PC-9 (cell line): ENCODE data around the gene IGFBP5. TPM values are rescaled to one million over a fixed set of nuclear protein-coding genes. Genes with fewer than 3 reads are reported as not detected.

Source experiments
- BruUV-seq: library from RNA; stranded (reverse); fragments of 400-500 nt; replicated peaks from 2 replicates; lab custom pipeline; 2021; lab: Mats Ljungman, UMichigan
- CTCF ChIA-PET: fragments of 300-600 bp; sonication (Branson Sonifier 250); formaldehyde crosslinking; loops from one replicate; lab custom pipeline; 2022; ENCODE audit warnings: antibody characterized with exemption; lab: Charles Lee
- POLR2A ChIA-PET: fragments of 300-600 bp; sonication (Branson Sonifier 250); formaldehyde crosslinking; loops from one replicate; lab custom pipeline; 2022; ENCODE audit warnings: antibody characterized with exemption; ENCODE audit not compliant: unreplicated experiment; lab: Charles Lee
- DNase-seq, 2 experiments: peaks; one replicate each; pipeline versions ENCODE4 v3.0.0 to v3.0.0-alpha.2; 2015 to 2022; ENCODE audit warnings: mixed read lengths in 1 of 2
- H2AFZ ChIP-seq: fragments of 200-600 bp; sonication (generic); 2 replicates; pipeline ENCODE4 v1.8.1; 2017; ENCODE audit warnings: antibody characterized with exemption
- H3F3A ChIP-seq: fragments of 200-600 bp; sonication (generic); 2 replicates; pipeline ENCODE4 v1.8.1; 2017; ENCODE audit warnings: antibody characterized with exemption, mild to moderate bottlenecking, low read depth; ENCODE audit not compliant: insufficient read depth
- H3K27ac ChIP-seq: fragments of 200-600 bp; sonication (generic); 2 replicates; pipeline ENCODE4 v1.6.1; 2016; ENCODE audit warnings: mixed run types
- H3K27me3 ChIP-seq: fragments of 200-600 bp; sonication (generic); 2 replicates; pipeline ENCODE4 v1.6.1; 2016; ENCODE audit warnings: low read depth, mixed run types; ENCODE audit not compliant: insufficient read depth
- H3K36me3 ChIP-seq: fragments of 200-600 bp; sonication (generic); 2 replicates; pipeline ENCODE4 v1.6.1; 2016; ENCODE audit warnings: low read depth, mixed run types
- H3K4me1 ChIP-seq: fragments of 200-600 bp; sonication (generic); replicated peaks from 2 replicates; pipeline ENCODE4 v1.6.1; 2016; ENCODE audit warnings: mixed run types; ENCODE audit not compliant: insufficient read depth
- H3K4me2 ChIP-seq: fragments of 200-600 bp; sonication (generic); 2 replicates; pipeline ENCODE4 v1.6.1; 2017; ENCODE audit warnings: mixed run types
- H3K4me3 ChIP-seq: fragments of 200-600 bp; sonication (generic); 2 replicates; pipeline ENCODE4 v1.6.1; 2016; ENCODE audit warnings: mixed run types
- H3K79me2 ChIP-seq: fragments of 200-600 bp; sonication (generic); 2 replicates; pipeline ENCODE4 v1.6.1; 2017; ENCODE audit warnings: low read depth, mixed run types
- H3K9me2 ChIP-seq: fragments of 200-600 bp; sonication (generic); 2 replicates; pipeline ENCODE4 v1.8.1; 2017; ENCODE audit warnings: mild to moderate bottlenecking; ENCODE audit not compliant: insufficient read depth
- H3K9me3 ChIP-seq: fragments of 200-600 bp; sonication (generic); 2 replicates; pipeline ENCODE4 v1.8.1; 2016; ENCODE audit warnings: low read depth; ENCODE audit not compliant: insufficient read depth
- H4K20me1 ChIP-seq: fragments of 200-600 bp; sonication (generic); 2 replicates; pipeline ENCODE4 v1.8.1; 2017; ENCODE audit not compliant: insufficient read depth
- CTCF ChIP-seq: fragments of 200-600 bp; sonication (generic); conservative IDR thresholded peaks from 2 replicates; pipeline ENCODE4 v1.6.1; 2017; ENCODE audit warnings: mixed run types, antibody characterized with exemption, mild to moderate bottlenecking, moderate library complexity
- EZH2 ChIP-seq: fragments of 200-600 bp; sonication (generic); IDR thresholded peaks from 2 replicates; pipeline ENCODE4 v1.8.0; 2017; ENCODE audit warnings: antibody characterized with exemption, low read depth
- intact Hi-C: fragments of 100-400 bp; cut with micrococcal nuclease; formaldehyde crosslinking; loops from one replicate; pipeline ENCODE4 v1.10.0; 2022; ENCODE audit not compliant: unreplicated experiment
- total RNA-seq: library from RNA; stranded (reverse); gene quantifications from 2 replicates; pipeline ENCODE4 v1.2.3, GENCODE V29; 2021

IGFBP5 gene
- total RNA-seq, 1 experiment from 2014 or later = 5.5 TPM

DNA sequence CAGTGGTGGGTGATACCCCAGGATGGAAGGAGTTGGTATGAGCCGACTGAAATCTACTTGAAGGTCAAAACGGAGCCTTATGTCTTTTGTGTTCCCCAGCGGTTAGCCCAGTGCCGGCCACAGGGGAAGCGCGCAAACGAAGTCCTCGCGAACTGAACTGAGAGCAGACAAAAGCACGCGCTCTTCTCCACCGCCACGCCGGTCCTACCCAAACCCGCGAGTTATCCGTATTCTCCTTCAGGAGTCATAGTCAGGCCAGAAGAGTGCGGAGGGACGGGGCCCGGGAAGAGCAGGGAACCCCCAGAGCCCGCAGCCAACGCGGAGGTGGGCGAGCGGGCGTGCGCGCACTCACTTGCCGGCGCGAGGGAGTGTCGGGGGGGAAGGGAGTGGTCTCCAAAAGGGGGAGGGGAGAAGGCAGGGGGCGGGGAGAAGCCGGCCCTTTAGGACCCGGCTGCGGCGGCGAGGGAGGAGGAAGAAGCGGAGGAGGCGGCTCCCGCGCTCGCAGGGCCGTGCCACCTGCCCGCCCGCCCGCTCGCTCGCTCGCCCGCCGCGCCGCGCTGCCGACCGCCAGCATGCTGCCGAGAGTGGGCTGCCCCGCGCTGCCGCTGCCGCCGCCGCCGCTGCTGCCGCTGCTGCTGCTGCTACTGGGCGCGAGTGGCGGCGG lies 62.3 kb downstream of the IGFBP5 start, which contains the start of gene IGFBP2:
Gene IGFBP2 (plus strand): TSS at position 469 of the 664 bp plus-strand sequence. CDS start 104 bp downstream, at position 573.
- intact Hi-C loops = loop anchor here (5.0 kb wide), 1 partner anchor 91 kb away; no protein-coding TSS in a partner anchor
- H3K27ac ChIP-seq = no peak within 1 kb of the TSS

DNA sequence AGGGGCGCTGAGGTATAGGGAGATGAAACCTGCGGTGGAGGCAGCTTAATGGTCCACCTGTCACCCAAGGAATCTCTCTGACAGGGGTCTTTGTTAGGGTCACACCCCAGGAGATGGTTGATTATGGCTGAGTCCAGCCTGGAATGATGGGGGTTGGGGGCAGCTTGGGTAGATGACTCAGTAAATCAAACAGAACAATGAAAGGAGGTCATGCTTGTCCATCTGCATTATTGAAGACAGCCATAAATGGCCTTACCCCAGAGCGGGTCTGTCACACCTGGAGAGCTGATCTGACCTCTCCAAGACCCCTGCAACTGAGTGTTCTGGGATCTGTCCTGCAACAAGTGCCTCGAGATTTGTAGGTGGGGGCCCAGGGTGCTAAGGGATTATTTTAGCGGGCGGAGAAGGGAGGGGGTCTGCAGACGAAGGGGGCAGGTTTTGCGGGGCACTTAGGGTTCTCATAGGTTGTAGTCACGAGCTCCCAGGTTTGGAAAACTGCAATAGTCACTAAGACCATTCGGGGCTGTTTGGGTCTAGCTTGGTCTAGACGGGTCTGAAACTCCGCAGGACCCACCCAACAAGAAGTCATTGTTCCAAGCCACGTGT lies 62.9 kb downstream of the IGFBP5 start:
- Histone ChIP-seq H3K9me3 (no peaks in the 10 kb centered on the region), H3K9me2 (no peaks in the 10 kb centered on the region), H3K36me3 (no peaks in the 10 kb centered on the region), H2AFZ (no peak overlapping the region), H3F3A (peaks cover 3% of the 10 kb centered on the region; the same call in 1 of the 2 replicates), H3K27me3 (no peaks in the 10 kb centered on the region), H3K4me2 (peak overlapping the region; percentile 14; the same call in 1 of the 2 replicates), H3K27ac (no peak overlapping the region), H4K20me1 (no peaks in the 10 kb centered on the region), H3K4me3 (no peak overlapping the region), H3K79me2 (peaks cover 21% of the 10 kb centered on the region), H3K4me1 (peaks cover 45% of the 10 kb centered on the region)
- POLR2A ChIA-PET = interaction anchor here (0.5 kb wide), 1 partner anchor 122 kb away, joined by 3 read pairs; no protein-coding TSS in a partner anchor
- no TSS peak for BruUV-seq
- TF ChIP-seq EZH2 = no peak
- no peak for TF ChIP-seq CTCF
- CTCF ChIA-PET = no interaction called here
- peak in 1 of 2 experiments; percentile 62 for DNase-seq
- intact Hi-C loops = loop anchor here (5.0 kb wide), 1 partner anchor 90 kb away; no protein-coding TSS in a partner anchor

More for the DNA sequence above, 62.3 kb downstream of the IGFBP5 start, which contains the start of gene IGFBP2:
- BruUV-seq = TSS peak; percentile 69
- ChIA-PET CTCF (no interaction called here), POLR2A (no interaction called here)
- H2AFZ ChIP-seq = 0 out of 2 replicates have a peak within 1 kb of the TSS, but pooled peaks have one; percentile 60
- no peaks in the 10 kb centered on the region for H3K36me3 ChIP-seq
- DNase-seq = peak in 1 of 2 experiments; percentile 53
- peaks cover 21% of the 10 kb centered on the region for H3K79me2 ChIP-seq
- H3K4me1 ChIP-seq = peaks cover 43% of the 10 kb centered on the region
- TF ChIP-seq EZH2 (no peak), CTCF (no peak)
- H3K4me2 ChIP-seq = peak within 1 kb of the TSS; percentile 59
- H3F3A ChIP-seq = peaks cover 6% of the 10 kb centered on the region; the same call in 1 of the 2 replicates
- peak within 1 kb of the TSS; percentile 56 for H3K4me3 ChIP-seq
- H3K9me2 ChIP-seq = no peaks in the 10 kb centered on the region
- H3K27me3 ChIP-seq = no peaks in the 10 kb centered on the region
- H4K20me1 ChIP-seq = no peaks in the 10 kb centered on the region
- no peaks in the 10 kb centered on the region for H3K9me3 ChIP-seq

DNA sequence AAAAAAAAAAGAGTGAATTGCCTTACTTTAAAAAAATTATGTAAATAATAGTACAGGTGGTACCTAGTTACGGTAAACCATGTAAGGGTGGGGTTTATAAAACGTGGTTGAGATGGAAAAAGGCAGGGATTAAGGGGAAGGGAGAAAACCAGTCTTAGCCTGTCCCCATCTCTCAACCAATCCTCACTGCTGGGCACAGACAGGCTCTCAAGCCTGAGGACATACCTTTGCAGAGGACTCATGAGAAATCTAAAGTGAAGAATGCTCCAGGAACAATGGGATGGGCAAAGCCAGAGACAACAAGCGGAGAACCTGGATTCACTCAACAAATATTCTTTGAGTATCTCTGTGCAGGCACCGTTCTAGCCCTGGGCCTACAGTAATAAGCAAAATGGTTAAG lies 65.6 kb downstream of the IGFBP5 start:
- no peaks in the 10 kb centered on the region for H3K27me3 ChIP-seq
- no peak overlapping the region for H3K4me2 ChIP-seq
- ChIA-PET POLR2A (no interaction called here), CTCF (no interaction called here)
- no peak overlapping the region for H3K27ac ChIP-seq
- H3K9me2 ChIP-seq = no peaks in the 10 kb centered on the region
- H3K9me3 ChIP-seq = no peaks in the 10 kb centered on the region
- H4K20me1 ChIP-seq = no peaks in the 10 kb centered on the region
- no peaks in the 10 kb centered on the region for H3K36me3 ChIP-seq
- no peak overlapping the region for H2AFZ ChIP-seq
- H3K4me3 ChIP-seq = no peak overlapping the region
- intact Hi-C loops = loop anchor here (5.0 kb wide), 1 partner anchor 87 kb away; no protein-coding TSS in a partner anchor
- peaks cover 8% of the 10 kb centered on the region for H3K79me2 ChIP-seq
- H3K4me1 ChIP-seq = peaks cover 45% of the 10 kb centered on the region
- no TSS peak for BruUV-seq
- DNase-seq = no peak
- TF ChIP-seq CTCF = no peak
- TF ChIP-seq EZH2 = no peak
- H3F3A ChIP-seq = peaks cover 24% of the 10 kb centered on the region; the same call in 1 of the 2 replicates
